H1 (cell line): ENCODE results near the gene GRK5. TPM values are rescaled to one million over a fixed set of nuclear protein-coding genes. Genes with fewer than 3 reads are reported as not detected.

Experiments used
- microRNA-seq, 2 experiments: library from miRNA; unstranded; fragments of <30 nt; microRNA quantifications; one replicate each; pipeline versions ENCODE4 to v1.2.0, GENCODE V29; 2016 to 2020; ENCODE audit warnings: borderline microRNAs expressed in 2 of 2, borderline number of aligned reads in 2 of 2, borderline replicate concordance in 1 of 2
- polyA plus RNA-seq, 7 experiments: library from polyadenylated mRNA; depleted of rRNA in 3 of 7; stranded (reverse) in 5 of 7; unstranded in 2 of 7; fragments of >200 nt in 5 of 7; fragments of 200-250 nt in 2 of 7; gene quantifications; 1 replicate in 5 of 7; 2 replicates in 1 of 7; 4 replicates in 1 of 7; pipeline versions ENCODE4 v1.2.1 to v1.2.3, GENCODE V29; 2011 to 2013; ENCODE audit warnings: missing spikeins in 2 of 7, mixed read lengths in 2 of 7
- small RNA-seq: library from polyadenylated mRNA; stranded (forward); fragments of <200 nt; extraction: miRNeasy Mini kit (QIAGEN cat#:217004); gene quantifications from one replicate; pipeline ENCODE3, GENCODE V24; 2013; ENCODE audit not compliant: insufficient read depth
- total RNA-seq: library from RNA; stranded (reverse); fragmentation: NEBNext Ultra II Directional; extraction: Animal tissue kit (Norgen Biotek cat#: 25700); gene quantifications from 2 replicates; pipeline ENCODE4 v1.2.1, GENCODE V29; 2021

GRK5 gene
- total and polyA plus RNA-seq, 2 of the 8 experiments (the other 6 are each of a cell fraction or from before 2014, with no cell fraction given): 0.54 to 2.5 TPM

Small RNA genes lying within 50 kb of the gene (microRNA-seq; reads per million reads assigned to microRNA genes)
- 0 reads per million in 2 experiments for gene MIR4681

Small RNA genes lying within 50 kb of the gene (small RNA-seq; reads per million reads assigned to genes)
- gene MIR4681 (not detected), gene RN7SL749P (not detected)

Other genes with a start within 250 kb of the GRK5 start
- 3.1 and 5.4 TPM in 2 replicates for gene NANOS1, start 177.9 kb upstream of the GRK5 start, total RNA-seq
- gene NANOS1, start 177.9 kb upstream of the GRK5 start, polyA plus RNA-seq (2011; rRNA removed): 2.3 and 3.9 TPM in 2 replicates
- gene EIF3A, start 126.8 kb upstream of the GRK5 start, total RNA-seq: 209 and 210 TPM in 2 replicates
- 26.8 and 33.5 TPM in 2 replicates for gene EIF3A, start 126.8 kb upstream of the GRK5 start, polyA plus RNA-seq (2011; rRNA removed)
- 61.6 and 64.4 TPM in 2 replicates for gene DENND10, start 103.5 kb upstream of the GRK5 start, total RNA-seq
- 36.3 and 49.3 TPM in 2 replicates for gene DENND10, start 103.5 kb upstream of the GRK5 start, polyA plus RNA-seq (2011; rRNA removed)
- 21.6 and 24.1 TPM in 2 replicates for gene SFXN4, start 41.9 kb upstream of the GRK5 start, total RNA-seq
- 7.0 and 15.4 TPM in 2 replicates for gene SFXN4, start 41.9 kb upstream of the GRK5 start, polyA plus RNA-seq (2011; rRNA removed)
- gene PRDX3, start 28.8 kb upstream of the GRK5 start, total RNA-seq: 194 and 208 TPM in 2 replicates
- gene PRDX3, start 28.8 kb upstream of the GRK5 start, polyA plus RNA-seq (2011; rRNA removed): 112 and 201 TPM in 2 replicates